Ascending aorta (tissue), 2 donors: ENCODE measurements around the gene MGMT. TPM values are rescaled to one million over a fixed set of nuclear protein-coding genes. Genes with fewer than 3 reads are reported as not detected.

Source experiments
- DNase-seq, 2 donors: peaks; one replicate each; pipeline ENCODE4 v3.0.0-alpha.2; 2019; ENCODE audit warnings: low spot score in 2 of 2
- H3K27ac ChIP-seq, 2 donors: fragments of 200-600 bp; sonication (generic); one replicate each; pipeline ENCODE4 v1.5.1; 2016 to 2017; ENCODE audit warnings: mild to moderate bottlenecking in 1 of 2
- H3K27me3 ChIP-seq: fragments of 200-600 bp; sonication (generic); one replicate; pipeline ENCODE4 v1.5.1; 2017
- H3K36me3 ChIP-seq, 2 donors: fragments of 200-600 bp; sonication (generic); one replicate each; pipeline ENCODE4 v1.5.1; 2016
- H3K4me1 ChIP-seq, 2 donors: fragments of 200-600 bp; sonication (generic); one replicate each; pipeline ENCODE4 v1.5.1; 2016 to 2017; ENCODE audit warnings: mild to moderate bottlenecking in 1 of 2
- H3K4me3 ChIP-seq, 2 donors: fragments of 200-600 bp; sonication (generic); one replicate each; pipeline ENCODE4 v1.5.1; 2016 to 2017; ENCODE audit warnings: mild to moderate bottlenecking in 1 of 2
- H3K9me3 ChIP-seq, 2 donors: fragments of 200-600 bp; sonication (generic); one replicate each; pipeline ENCODE4 v1.5.1; 2016
- CTCF ChIP-seq, 3 experiments: fragments of 200-600 bp in 2 of 3; fragments of 450-650 bp in 1 of 3; sonication (generic) in 2 of 3; IDR thresholded peaks; one replicate each; pipeline ENCODE4 v1.5.1; 2016 to 2019; ENCODE audit warnings: antibody characterized with exemption in 3 of 3, mild to moderate bottlenecking in 1 of 3, moderate library complexity in 1 of 3
- intact Hi-C: fragments of 100-400 bp; cut with DNase I; formaldehyde crosslinking; loops from one replicate; pipeline ENCODE4 v1.15.1; 2023
- total RNA-seq: library from RNA; depleted of rRNA; stranded (reverse); fragments of >200 nt; gene quantifications from one replicate; pipeline ENCODE4 v1.1.0, GENCODE V29; 2016

The MGMT gene
- total RNA-seq, 1 donor from 2014 or later, result 7.0 TPM

GRCh38 chr10:129780901-129781795 is 314.1 kb downstream of the MGMT start:
- Histone ChIP-seq H3K9me3 (peaks cover 0 to 7% of the 10 kb centered on the region in 2 donors), H3K4me1 (no peaks in the 10 kb centered on the region), H3K27ac (no peak overlapping the region), H3K27me3 (no peaks in the 10 kb centered on the region), H3K4me3 (no peak overlapping the region), H3K36me3 (no peaks in the 10 kb centered on the region)
- no peak for TF ChIP-seq CTCF (IDR thresholded peaks at IDR 0.05)
- peak in 1 of 2 donors; percentile 30 for DNase-seq
- intact Hi-C loops, result no loop called here

- no peak overlapping the region for H3K4me3 ChIP-seq
- H3K36me3 ChIP-seq, result no peaks in the 10 kb centered on the region
- H3K4me1 ChIP-seq, result no peaks in the 10 kb centered on the region
- no peak for TF ChIP-seq CTCF (IDR thresholded peaks at IDR 0.05)
- H3K27ac ChIP-seq, result no peak overlapping the region
- H3K9me3 ChIP-seq, result peaks cover 0 to 6% of the 10 kb centered on the region in 2 donors
- intact Hi-C loops, result no loop called here
- H3K27me3 ChIP-seq, result no peaks in the 10 kb centered on the region
- peak in 1 of 2 donors; percentile 30 for DNase-seq
Measured at GRCh38 chr10:129784291-129784690, 317.2 kb downstream of the MGMT start.

- Histone ChIP-seq H3K27me3 (no peaks in the 10 kb centered on the region), H3K36me3 (no peaks in the 10 kb centered on the region), H3K9me3 (peaks cover 0 to 7% of the 10 kb centered on the region in 2 donors), H3K27ac (no peak overlapping the region), H3K4me1 (no peaks in the 10 kb centered on the region), H3K4me3 (no peak overlapping the region)
- DNase-seq, result peak in 1 of 2 donors; percentile 33
- intact Hi-C loops, result no loop called here
- no peak for TF ChIP-seq CTCF (IDR thresholded peaks at IDR 0.05)
Measured at GRCh38 chr10:129784891-129785290, 317.9 kb downstream of the MGMT start.

- peaks cover 0 to 9% of the 10 kb centered on the region in 2 donors for H3K9me3 ChIP-seq
- TF ChIP-seq CTCF (IDR thresholded peaks at IDR 0.05), result no peak
Measured at GRCh38 chr10:129785536-129785981, 318.5 kb downstream of the MGMT start.

GRCh38 chr10:129786216-129786615 is 319.2 kb downstream of the MGMT start:
- DNase-seq, result peak in 1 of 2 donors; percentile 38
- no peak overlapping the region for H3K4me3 ChIP-seq
- peaks cover 0 to 9% of the 10 kb centered on the region in 2 donors for H3K9me3 ChIP-seq
- no peaks in the 10 kb centered on the region for H3K27me3 ChIP-seq
- no peak overlapping the region for H3K27ac ChIP-seq
- H3K36me3 ChIP-seq, result no peaks in the 10 kb centered on the region
- H3K4me1 ChIP-seq, result no peaks in the 10 kb centered on the region
- intact Hi-C loops, result no loop called here
- no peak for TF ChIP-seq CTCF (IDR thresholded peaks at IDR 0.05)

More at GRCh38 chr10:129785536-129785981, 318.5 kb downstream of the MGMT start:
- Histone ChIP-seq H3K4me1 (no peaks in the 10 kb centered on the region), H3K4me3 (no peak overlapping the region), H3K27me3 (no peaks in the 10 kb centered on the region), H3K27ac (no peak overlapping the region), H3K36me3 (no peaks in the 10 kb centered on the region)
- DNase-seq, result peak in 1 of 2 donors; percentile 50
- intact Hi-C loops, result no loop called here
